ELF-1 (cell line): ENCODE data around the gene PRSS27.
A peak's percentile ranks its signal among the peaks of the same experiment; 100 is the strongest.
"Not testable (repeated sequence)": the region's sequence is repeated elsewhere in the genome, so short reads cannot be mapped to it uniquely, and the experiment has no call there.

Experiments used
- DNase-seq: peaks from one replicate; pipeline ENCODE4 v3.0.0-alpha.2; 2016; ENCODE audit warnings: low read depth, low spot score

Gene PRSS27

GRCh38 chr16:2673066-2673999, 46.7 kb downstream of the PRSS27 start:
- peak; percentile 96 for DNase-seq

DNA sequence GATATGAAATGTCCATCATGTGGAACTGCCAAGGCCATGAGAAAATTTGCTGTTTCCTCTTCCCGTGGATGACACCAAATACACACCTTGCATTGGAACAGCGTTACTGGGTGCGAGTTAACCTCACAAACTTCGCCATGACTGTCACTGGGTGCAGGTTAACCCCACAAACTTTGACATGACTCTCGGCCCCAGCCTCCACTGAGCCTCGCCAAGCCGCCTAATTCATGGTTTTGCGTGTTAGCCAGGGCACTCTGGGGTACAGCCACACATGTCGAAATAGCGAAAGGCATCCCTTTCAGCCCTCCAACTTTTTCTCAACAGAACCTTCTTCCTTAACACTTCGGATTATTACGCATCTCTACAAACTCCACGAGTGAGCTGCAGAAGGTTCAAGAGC, 48.3 kb downstream of the PRSS27 start:
- DNase-seq: no peak

DNA sequence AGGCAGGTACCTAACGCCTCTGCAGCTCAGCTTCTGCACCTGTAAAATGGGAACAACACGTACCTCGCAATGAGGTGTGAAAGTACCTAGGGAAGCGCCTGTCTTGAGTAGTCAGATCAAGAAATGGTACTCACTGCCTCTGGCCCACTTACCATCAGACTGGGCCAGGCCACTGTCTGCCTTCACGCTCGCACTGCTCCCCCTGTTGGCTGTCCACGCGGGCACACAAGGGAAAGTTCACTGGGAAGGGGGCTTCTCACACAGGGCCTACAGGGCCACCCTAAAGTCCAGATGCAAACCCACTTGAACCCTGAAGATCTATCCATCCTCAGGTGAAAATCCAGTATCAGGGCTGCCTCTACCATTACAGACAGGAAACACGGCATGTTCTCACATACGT, 48.8 kb downstream of the PRSS27 start:
- not testable (repeated sequence) for DNase-seq

DNA sequence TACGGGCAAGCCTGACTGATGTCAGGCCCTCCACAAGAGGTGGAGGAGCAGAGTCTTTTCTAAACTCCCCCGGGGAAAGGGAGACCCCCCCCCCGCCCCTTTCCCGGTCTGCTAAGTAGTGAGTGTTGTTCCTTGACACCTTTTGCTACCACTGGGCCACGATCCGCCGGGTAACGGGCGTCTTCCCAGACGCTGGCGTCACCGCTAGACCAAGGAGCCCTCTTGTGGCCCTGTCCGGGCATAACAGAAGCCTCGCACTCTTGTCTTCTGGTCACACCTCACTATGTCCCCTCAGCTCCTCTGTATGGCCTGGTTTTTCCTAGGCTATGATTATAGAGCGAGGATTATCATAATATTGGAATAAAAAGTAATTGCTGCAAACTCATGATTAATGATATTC, 50.0 kb downstream of the PRSS27 start:
- DNase-seq: peak; percentile 64

DNA sequence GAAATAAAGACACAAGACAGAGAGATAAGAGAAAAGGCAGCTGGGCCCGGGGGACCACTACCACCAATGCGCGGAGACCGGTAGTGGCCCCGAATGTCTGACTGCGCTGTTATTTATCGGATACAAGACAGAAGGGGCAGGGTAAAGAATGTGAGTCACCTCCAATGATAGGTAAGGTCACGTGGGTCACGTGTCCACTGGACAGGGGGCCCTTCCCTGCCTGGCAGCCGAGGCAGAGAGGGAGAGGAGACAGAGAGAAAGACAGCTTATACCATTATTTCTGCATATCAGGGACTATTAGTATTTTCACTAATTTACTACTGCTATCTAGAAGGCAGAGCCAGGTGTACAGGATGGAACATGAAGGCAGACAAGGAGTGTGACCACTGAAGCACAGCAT, 50.4 kb downstream of the PRSS27 start:
- DNase-seq: not testable (repeated sequence)

GRCh38 chr16:2666671-2667070, 53.4 kb downstream of the PRSS27 start:
- DNase-seq: not testable (repeated sequence)

GRCh38 chr16:2664574-2664982, 55.4 kb downstream of the PRSS27 start:
- no peak for DNase-seq

GRCh38 chr16:2663553-2664546, 56.2 kb downstream of the PRSS27 start:
- DNase-seq: no peak
